Neural crest cell (in vitro differentiated cells): Measurements from ENCODE around the gene FRMD5. TPM values are rescaled to one million over a fixed set of nuclear protein-coding genes. Genes with fewer than 3 reads are reported as not detected.

Source experiments
- DNase-seq: peaks from one replicate; pipeline ENCODE4 v3.0.0; 2021; ENCODE audit warnings: low read depth, mixed read lengths, low spot score
- H3K27ac Mint-ChIP-seq: one replicate; pipeline ENCODE4 v1.8.0; 2021; ENCODE audit warnings: mild to moderate bottlenecking, mixed read lengths; ENCODE audit not compliant: unreplicated experiment
- H3K27me3 Mint-ChIP-seq: 2 replicates; pipeline ENCODE4 v1.8.0; 2021; ENCODE audit warnings: low read depth, mild to moderate bottlenecking, mixed read lengths
- H3K36me3 Mint-ChIP-seq: 2 replicates; pipeline ENCODE4 v1.8.0; 2021; ENCODE audit warnings: low read depth, mild to moderate bottlenecking, mixed read lengths
- H3K4me1 Mint-ChIP-seq: 2 replicates; pipeline ENCODE4 v1.8.0; 2021; ENCODE audit warnings: mixed read lengths
- H3K4me3 Mint-ChIP-seq: one replicate; pipeline ENCODE4 v1.8.0; 2021; ENCODE audit warnings: mild to moderate bottlenecking, mixed read lengths
- H3K9me3 Mint-ChIP-seq: 2 replicates; pipeline ENCODE4 v1.8.0; 2021; ENCODE audit warnings: mixed read lengths
- CTCF ChIP-seq: fragments of 200-600 bp; sonication (generic); conservative IDR thresholded peaks from 2 replicates; pipeline ENCODE4 v1.5.0; 2021; ENCODE audit warnings: antibody characterized with exemption, mild to moderate bottlenecking
- total RNA-seq: library from RNA; stranded (reverse); gene quantifications from 2 replicates; pipeline ENCODE4 v1.2.1, GENCODE V29; 2021

The FRMD5 gene
- total RNA-seq, 1 donor from 2014 or later = 4.3 TPM

- Mint-ChIP-seq H3K9me3 (peaks cover 2% of the 10 kb centered on the region), H3K4me1 (peaks cover 6% of the 10 kb centered on the region), H3K27ac (no peak overlapping the region), H3K4me3 (no peak overlapping the region), H3K27me3 (no peaks in the 10 kb centered on the region), H3K36me3 (no peaks in the 10 kb centered on the region)
- TF ChIP-seq CTCF = no peak
- DNase-seq = no peak
Observed at GRCh38 chr15:43975326-43975725, 219.7 kb downstream of the FRMD5 start.

GRCh38 chr15:43974852-43975251 lies 220.2 kb downstream of the FRMD5 start:
- Mint-ChIP-seq H3K4me3 (no peak overlapping the region), H3K27ac (no peak overlapping the region), H3K27me3 (no peaks in the 10 kb centered on the region), H3K9me3 (peaks cover 2% of the 10 kb centered on the region), H3K4me1 (peaks cover 6% of the 10 kb centered on the region), H3K36me3 (no peaks in the 10 kb centered on the region)
- DNase-seq = no peak
- no peak for TF ChIP-seq CTCF

GRCh38 chr15:43969802-43970375 lies 225.2 kb downstream of the FRMD5 start:
- no peak for TF ChIP-seq CTCF
- no peaks in the 10 kb centered on the region for H3K9me3 Mint-ChIP-seq
- no peak for DNase-seq
- peaks cover 2% of the 10 kb centered on the region for H3K4me1 Mint-ChIP-seq
- no peak overlapping the region for H3K27ac Mint-ChIP-seq
- no peaks in the 10 kb centered on the region for H3K27me3 Mint-ChIP-seq
- no peaks in the 10 kb centered on the region for H3K36me3 Mint-ChIP-seq
- H3K4me3 Mint-ChIP-seq = no peak overlapping the region

GRCh38 chr15:43968551-43968950 lies 226.5 kb downstream of the FRMD5 start:
- Mint-ChIP-seq H3K9me3 (no peaks in the 10 kb centered on the region), H3K4me1 (no peaks in the 10 kb centered on the region), H3K36me3 (no peaks in the 10 kb centered on the region), H3K27ac (no peak overlapping the region), H3K27me3 (no peaks in the 10 kb centered on the region), H3K4me3 (no peak overlapping the region)
- DNase-seq = no peak
- no peak for TF ChIP-seq CTCF

- Mint-ChIP-seq H3K27ac (peak overlapping the region; percentile 27), H3K4me1 (no peaks in the 10 kb centered on the region), H3K9me3 (no peaks in the 10 kb centered on the region), H3K36me3 (no peaks in the 10 kb centered on the region), H3K4me3 (no peak overlapping the region), H3K27me3 (no peaks in the 10 kb centered on the region)
- TF ChIP-seq CTCF = no peak
- no peak for DNase-seq
Observed at GRCh38 chr15:43966646-43967045, 228.4 kb downstream of the FRMD5 start.
